MM.1S (cell line): Measurements from ENCODE around the gene KARS1.

Experiments used
- DNase-seq: peaks from one replicate; pipeline ENCODE4 v3.0.0-alpha.2; 2015
- H2AFZ ChIP-seq: fragments of 300-600 bp; sonication (generic); 2 replicates; pipeline ENCODE4 v1.6.0; 2016; ENCODE audit warnings: antibody characterized with exemption, low read length
- H3F3A ChIP-seq: fragments of 300-600 bp; sonication (generic); 2 replicates; pipeline ENCODE4 v1.6.1; 2016; ENCODE audit warnings: mild to moderate bottlenecking, antibody characterized with exemption, low read length, moderate library complexity, mixed read lengths; ENCODE audit not compliant: insufficient read depth
- H3K27ac ChIP-seq: fragments of 300-600 bp; sonication (generic); 2 replicates; pipeline ENCODE4 v1.5.1; 2016; ENCODE audit warnings: mild to moderate bottlenecking, low read length
- H3K27me3 ChIP-seq: fragments of 300-600 bp; sonication (generic); replicated peaks from 2 replicates; pipeline ENCODE4 v1.6.0; 2016; ENCODE audit warnings: low read length; ENCODE audit not compliant: insufficient read depth
- H3K36me3 ChIP-seq: fragments of 300-600 bp; sonication (generic); replicated peaks from 2 replicates; pipeline ENCODE4 v1.6.1; 2016; ENCODE audit warnings: mild to moderate bottlenecking, low read length, mixed read lengths; ENCODE audit not compliant: insufficient read depth
- H3K4me1 ChIP-seq: fragments of 300-600 bp; sonication (generic); 2 replicates; pipeline ENCODE4 v1.6.1; 2016; ENCODE audit warnings: low read length, mixed read lengths
- H3K4me2 ChIP-seq: fragments of 300-600 bp; sonication (generic); 2 replicates; pipeline ENCODE4 v1.6.0; 2016; ENCODE audit warnings: low read depth, low read length
- H3K4me3 ChIP-seq: fragments of 300-600 bp; sonication (generic); 2 replicates; pipeline ENCODE4 v1.5.1; 2016; ENCODE audit warnings: low read length, mixed read lengths
- H3K79me2 ChIP-seq: fragments of 300-600 bp; sonication (generic); 2 replicates; pipeline ENCODE4 v1.6.1; 2016; ENCODE audit warnings: mixed run types, low read length, mixed read lengths
- H3K9ac ChIP-seq: fragments of 300-600 bp; sonication (generic); 2 replicates; pipeline ENCODE4 v1.6.1; 2016; ENCODE audit warnings: low read length, mixed read lengths
- H3K9me2 ChIP-seq: fragments of 300-600 bp; sonication (generic); replicated peaks from 2 replicates; pipeline ENCODE4 v1.6.1; 2016; ENCODE audit warnings: mild to moderate bottlenecking, low read length, mixed read lengths; ENCODE audit not compliant: insufficient read depth
- H3K9me3 ChIP-seq: fragments of 300-600 bp; sonication (generic); replicated peaks from 2 replicates; pipeline ENCODE4 v1.6.1; 2016; ENCODE audit warnings: mild to moderate bottlenecking, low read length, mixed read lengths; ENCODE audit not compliant: insufficient read depth
- H4K20me1 ChIP-seq: fragments of 300-600 bp; sonication (generic); 2 replicates; pipeline ENCODE4 v1.6.1; 2016; ENCODE audit warnings: mild to moderate bottlenecking, low read length, moderate library complexity, mixed read lengths; ENCODE audit not compliant: insufficient read depth
- EZH2 ChIP-seq: fragments of 300-600 bp; sonication (generic); optimal IDR thresholded peaks from 2 replicates; pipeline ENCODE3; 2017; ENCODE audit warnings: low read depth, mild to moderate bottlenecking, antibody characterized with exemption, low read length, mixed read lengths
- EZH2phosphoT487 ChIP-seq: fragments of 300-600 bp; sonication (generic); IDR thresholded peaks from 2 replicates; pipeline ENCODE4 v1.6.1; 2018; ENCODE audit warnings: antibody characterized with exemption, low read length
- TF ChIP-seq, protein P1 (sequence below): fragments of 300-600 bp; sonication (generic); IDR thresholded peaks from 2 replicates; pipeline ENCODE4 v1.5.1; 2016; ENCODE audit warnings: antibody characterized with exemption, low read length, mixed read lengths

Gene KARS1

DNA sequence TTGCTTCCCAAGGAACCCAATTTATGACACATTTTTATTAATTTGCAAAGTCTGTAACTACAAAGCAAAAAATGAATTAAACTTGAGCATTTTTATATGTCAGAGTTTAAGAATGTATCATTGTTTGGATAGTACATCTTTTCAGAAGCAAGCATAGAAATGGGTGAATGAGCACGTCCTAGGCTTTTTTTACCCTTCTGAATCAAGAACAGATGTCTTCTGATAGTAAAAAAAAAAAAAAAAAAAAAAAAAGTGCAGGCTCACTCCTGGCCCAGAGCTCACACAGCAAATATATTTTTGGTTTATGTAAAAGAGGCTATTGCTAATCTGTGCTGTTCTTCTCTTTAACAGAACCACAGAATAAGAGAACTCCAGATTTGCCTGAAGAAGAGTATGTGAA is 6.5 kb upstream of the KARS1 start:
- TF ChIP-seq, protein P1, sequence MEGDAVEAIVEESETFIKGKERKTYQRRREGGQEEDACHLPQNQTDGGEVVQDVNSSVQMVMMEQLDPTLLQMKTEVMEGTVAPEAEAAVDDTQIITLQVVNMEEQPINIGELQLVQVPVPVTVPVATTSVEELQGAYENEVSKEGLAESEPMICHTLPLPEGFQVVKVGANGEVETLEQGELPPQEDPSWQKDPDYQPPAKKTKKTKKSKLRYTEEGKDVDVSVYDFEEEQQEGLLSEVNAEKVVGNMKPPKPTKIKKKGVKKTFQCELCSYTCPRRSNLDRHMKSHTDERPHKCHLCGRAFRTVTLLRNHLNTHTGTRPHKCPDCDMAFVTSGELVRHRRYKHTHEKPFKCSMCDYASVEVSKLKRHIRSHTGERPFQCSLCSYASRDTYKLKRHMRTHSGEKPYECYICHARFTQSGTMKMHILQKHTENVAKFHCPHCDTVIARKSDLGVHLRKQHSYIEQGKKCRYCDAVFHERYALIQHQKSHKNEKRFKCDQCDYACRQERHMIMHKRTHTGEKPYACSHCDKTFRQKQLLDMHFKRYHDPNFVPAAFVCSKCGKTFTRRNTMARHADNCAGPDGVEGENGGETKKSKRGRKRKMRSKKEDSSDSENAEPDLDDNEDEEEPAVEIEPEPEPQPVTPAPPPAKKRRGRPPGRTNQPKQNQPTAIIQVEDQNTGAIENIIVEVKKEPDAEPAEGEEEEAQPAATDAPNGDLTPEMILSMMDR = no peak
- TF ChIP-seq EZH2 = no peak
- no peak for TF ChIP-seq EZH2phosphoT487
- Histone ChIP-seq H2AFZ (no peak overlapping the region), H3K27me3 (no peaks in the 10 kb centered on the region), H3K36me3 (0 out of 2 replicates have a peak, but pooled peaks cover 4% of the 10 kb centered on the region), H3K79me2 (peaks cover 54% of the 10 kb centered on the region), H3F3A (no peaks in the 10 kb centered on the region), H3K9me3 (no peaks in the 10 kb centered on the region), H3K4me3 (no peak overlapping the region), H3K9me2 (no peaks in the 10 kb centered on the region), H3K27ac (no peak overlapping the region), H3K4me2 (no peak overlapping the region), H3K9ac (no peak overlapping the region), H4K20me1 (peaks cover 7% of the 10 kb centered on the region; the same call in 1 of the 2 replicates), H3K4me1 (no peaks in the 10 kb centered on the region)
- DNase-seq = no peak

DNA sequence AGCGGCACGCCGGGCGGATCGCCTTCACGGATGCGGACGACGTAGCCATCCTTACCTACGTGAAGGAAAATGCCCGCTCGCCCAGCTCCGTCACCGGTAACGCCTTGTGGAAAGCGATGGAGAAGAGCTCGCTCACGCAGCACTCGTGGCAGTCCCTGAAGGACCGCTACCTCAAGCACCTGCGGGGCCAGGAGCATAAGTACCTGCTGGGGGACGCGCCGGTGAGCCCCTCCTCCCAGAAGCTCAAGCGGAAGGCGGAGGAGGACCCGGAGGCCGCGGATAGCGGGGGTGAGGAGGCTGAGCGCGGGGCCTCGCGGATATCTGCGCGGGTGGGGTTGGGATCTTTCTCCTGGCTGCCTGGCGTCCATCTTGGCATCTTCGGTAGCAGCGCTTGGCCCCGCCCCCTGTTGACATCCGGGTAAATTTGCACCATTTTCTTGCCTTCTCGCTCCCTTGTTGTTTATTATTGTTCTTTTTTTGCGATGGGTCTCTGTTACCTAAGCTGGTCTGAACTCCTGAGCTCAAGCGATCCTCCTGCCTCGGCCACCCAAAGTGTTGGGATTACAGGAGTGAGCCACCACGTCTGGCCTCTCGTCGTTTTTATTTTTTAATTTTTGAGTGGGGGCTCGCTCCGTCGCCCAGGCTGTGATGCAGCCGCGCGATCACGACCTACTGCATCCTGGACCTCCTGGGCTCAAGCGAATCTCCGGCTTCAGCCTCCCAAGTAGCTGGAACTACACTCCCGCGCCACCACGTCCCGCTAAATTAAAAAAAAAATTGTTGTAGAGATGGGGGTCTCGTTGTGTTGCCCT is 1.0 kb upstream of the KARS1 start:
- no peaks in the 10 kb centered on the region for H3K9me3 ChIP-seq
- peak overlapping the region; percentile 83 for H3K27ac ChIP-seq
- no peak for TF ChIP-seq EZH2
- TF ChIP-seq, protein P1 = no peak
- TF ChIP-seq EZH2phosphoT487 = no peak
- peak; percentile 52 for DNase-seq
- H3K4me2 ChIP-seq = peak overlapping the region; percentile 73; the same call in 1 of the 2 replicates
- no peaks in the 10 kb centered on the region for H3K36me3 ChIP-seq
- H3K9me2 ChIP-seq = no peaks in the 10 kb centered on the region
- H4K20me1 ChIP-seq = peaks cover 7% of the 10 kb centered on the region; the same call in 1 of the 2 replicates
- H3K4me1 ChIP-seq = peaks cover 17% of the 10 kb centered on the region
- H2AFZ ChIP-seq = peak overlapping the region; percentile 45
- no peaks in the 10 kb centered on the region for H3F3A ChIP-seq
- peak overlapping the region; percentile 89 for H3K4me3 ChIP-seq
- peaks cover 94% of the 10 kb centered on the region for H3K79me2 ChIP-seq
- peak overlapping the region; percentile 89 for H3K9ac ChIP-seq
- H3K27me3 ChIP-seq = no peaks in the 10 kb centered on the region

DNA sequence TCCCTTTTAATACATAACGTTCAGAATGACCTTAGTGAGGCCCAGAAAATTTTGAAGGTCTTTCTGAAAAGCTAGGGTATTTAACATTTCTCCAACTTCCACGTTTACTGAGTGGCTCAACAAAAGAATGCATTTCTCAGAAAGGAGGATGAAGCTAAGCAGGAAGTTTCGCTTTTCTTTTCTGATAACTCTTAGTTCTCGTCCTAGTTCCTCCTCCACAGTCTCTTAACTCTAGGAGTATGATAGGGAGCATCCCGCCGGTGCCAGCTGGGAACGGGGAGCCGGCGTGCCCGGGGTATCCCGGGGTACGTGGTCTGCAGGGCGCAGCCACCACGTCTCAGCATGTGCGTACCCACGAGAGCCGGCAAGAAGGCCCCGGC is 363 bp downstream of the KARS1 start:
- H3K27me3 ChIP-seq = no peaks in the 10 kb centered on the region
- H2AFZ ChIP-seq = peak overlapping the region; percentile 61; the same call in 1 of the 2 replicates
- H3K4me1 ChIP-seq = peaks cover 17% of the 10 kb centered on the region
- no peak for DNase-seq
- no peaks in the 10 kb centered on the region for H3F3A ChIP-seq
- peaks cover 92% of the 10 kb centered on the region for H3K79me2 ChIP-seq
- peak overlapping the region; percentile 81 for H3K9ac ChIP-seq
- TF ChIP-seq EZH2phosphoT487 (no peak), EZH2 (no peak)
- TF ChIP-seq, protein P1 = no peak
- H3K9me3 ChIP-seq = no peaks in the 10 kb centered on the region
- H3K4me2 ChIP-seq = peak overlapping the region; percentile 60
- H3K4me3 ChIP-seq = peak overlapping the region; percentile 89
- peak overlapping the region; percentile 83; the same call in 1 of the 2 replicates for H3K27ac ChIP-seq
- peaks cover 7% of the 10 kb centered on the region; the same call in 1 of the 2 replicates for H4K20me1 ChIP-seq
- no peaks in the 10 kb centered on the region for H3K36me3 ChIP-seq
- H3K9me2 ChIP-seq = no peaks in the 10 kb centered on the region
